HCT116 (cell line): ENCODE data around the gene UPK2. TPM values are rescaled to one million over a fixed set of nuclear protein-coding genes. Genes with fewer than 3 reads are reported as not detected.
A peak's percentile ranks its signal among the peaks of the same experiment; 100 is the strongest.

Experiments
- ATAC-seq: fragments of 200-7000 bp; cut with Tn5 transposase; 2 replicates; pipeline ENCODE4 v1.9.1; 2020; ENCODE audit warnings: mild to moderate bottlenecking, moderate library complexity
- BruUV-seq: library from RNA; stranded (reverse); fragments of 400-500 nt; replicated peaks from 2 replicates; lab custom pipeline; 2021; lab: Mats Ljungman, UMichigan
- CTCF ChIA-PET: fragments of 300-600 bp; sonication (Branson Sonifier 250); formaldehyde crosslinking; loops from one replicate; lab custom pipeline; 2021; ENCODE audit warnings: antibody characterized with exemption; lab: Charles Lee
- POLR2A ChIA-PET: fragments of 300-600, 350-600 bp; sonication (Branson Sonifier 250); formaldehyde crosslinking; loops from one replicate; lab custom pipeline; 2021; ENCODE audit warnings: antibody characterized with exemption; lab: Charles Lee
- RAD21 ChIA-PET, 2 experiments: fragments of 300-600 bp; sonication (Branson Sonifier 250); formaldehyde crosslinking; loops; one replicate each; lab custom pipeline; 2023; ENCODE audit warnings: low total read pairs in 2 of 2; ENCODE audit not compliant: uncharacterized antibody in 2 of 2, unreplicated experiment in 2 of 2, low non-redundant PET in 1 of 2; lab: Charles Lee
- DNase-seq: peaks from one replicate; pipeline ENCODE4 v3.0.0-alpha.2; 2010; ENCODE audit warnings: low read depth, low spot score
- H2AFZ ChIP-seq: fragments of 200-600 bp; shearing (Covaris generic), sonication (generic); 2 replicates; pipeline ENCODE4 v1.6.1; 2017; ENCODE audit warnings: low read depth, mixed run types, mixed read lengths, antibody characterized with exemption, low read length; ENCODE audit not compliant: poor library complexity, severe bottlenecking
- H3K27ac ChIP-seq: 2 replicates; pipeline ENCODE4 v1.5.1; 2012; ENCODE audit warnings: low read depth, low read length
- H3K27me3 ChIP-seq: fragments of 200-600 bp; sonication (generic); 2 replicates; pipeline ENCODE4 v1.6.1; 2016; ENCODE audit warnings: mixed run types, low read length, mixed read lengths; ENCODE audit not compliant: insufficient read depth
- H3K36me3 ChIP-seq, 2 experiments: fragments of 200-500 bp in 1 of 2; fragments of 200-600 bp in 1 of 2; sonication (Bioruptor generic) in 1 of 2; sonication (generic) in 1 of 2; 2 replicates each; pipeline versions ENCODE4 v1.5.1 to v1.6.1; 2014 to 2016; ENCODE audit warnings: low read length in 2 of 2, inconsistent platforms in 1 of 2, mixed read lengths in 1 of 2, mixed run types in 1 of 2; ENCODE audit not compliant: insufficient read depth in 2 of 2, control insufficient read depth in 1 of 2
- H3K4me1 ChIP-seq, 2 experiments: fragments of 200-600 bp in 1 of 2; sonication (generic) in 1 of 2; 2 replicates each; pipeline versions ENCODE4 v1.5.1 to v1.6.1; 2012 to 2017; ENCODE audit warnings: low read length in 2 of 2, inconsistent platforms in 1 of 2, mild to moderate bottlenecking in 1 of 2, mixed read lengths in 1 of 2, mixed run types in 1 of 2, moderate library complexity in 1 of 2; ENCODE audit not compliant: insufficient read depth in 2 of 2, control insufficient read depth in 1 of 2
- H3K4me2 ChIP-seq: fragments of 200-600 bp; sonication (generic); 2 replicates; pipeline ENCODE4 v1.6.1; 2017; ENCODE audit warnings: mixed run types, low read length, mixed read lengths
- H3K4me3 ChIP-seq, 2 experiments: fragments of 200-600 bp in 1 of 2; sonication (generic) in 1 of 2; replicated peaks in 1 of 2; 2 replicates each; pipeline ENCODE4 v1.5.1; 2011 to 2016; ENCODE audit warnings: low read length in 2 of 2, control low read depth in 1 of 2, low read depth in 1 of 2, mild to moderate bottlenecking in 1 of 2, mixed read lengths in 1 of 2, mixed run types in 1 of 2
- H3K79me2 ChIP-seq: fragments of 200-600 bp; sonication (generic); 2 replicates; pipeline ENCODE4 v1.6.1; 2017; ENCODE audit warnings: mild to moderate bottlenecking, mixed run types, low read length, moderate library complexity, mixed read lengths; ENCODE audit not compliant: insufficient read depth
- H3K9ac ChIP-seq: fragments of 200-600 bp; sonication (generic); 2 replicates; pipeline ENCODE4 v1.6.1; 2016; ENCODE audit warnings: low read length, mixed read lengths
- H3K9me2 ChIP-seq: fragments of 200-600 bp; sonication (generic), shearing (Covaris generic); 2 replicates; pipeline ENCODE4 v1.6.1; 2017; ENCODE audit warnings: mixed run types, mild to moderate bottlenecking, moderate library complexity; ENCODE audit not compliant: insufficient read depth
- H3K9me3 ChIP-seq, 2 experiments: fragments of 200-500 bp in 1 of 2; fragments of 200-600 bp in 1 of 2; sonication (Bioruptor generic) in 1 of 2; sonication (generic) in 1 of 2; 2 replicates each; pipeline ENCODE4 v1.6.1; 2014 to 2017; ENCODE audit warnings: low read length in 2 of 2, mixed read lengths in 2 of 2, inconsistent platforms in 1 of 2, low read depth in 1 of 2, mild to moderate bottlenecking in 1 of 2, mixed run types in 1 of 2, moderate library complexity in 1 of 2; ENCODE audit not compliant: control insufficient read depth in 1 of 2, insufficient read depth in 1 of 2
- H4K20me1 ChIP-seq: fragments of 200-600 bp; sonication (generic), shearing (Covaris generic); 2 replicates; pipeline ENCODE4 v1.6.1; 2017; ENCODE audit warnings: mixed run types, mild to moderate bottlenecking, moderate library complexity; ENCODE audit not compliant: insufficient read depth
- EGR1 ChIP-seq: IDR thresholded peaks from 2 replicates; pipeline ENCODE4 v1.6.1; 2012; ENCODE audit warnings: low read depth
- ELF1 ChIP-seq: IDR thresholded peaks from 2 replicates; pipeline ENCODE4 v1.6.1; 2012; ENCODE audit warnings: low read depth, borderline replicate concordance
- EZH2phosphoT487 ChIP-seq: fragments of 200-600 bp; IDR thresholded peaks from 2 replicates; pipeline ENCODE4 v1.6.1; 2018; ENCODE audit warnings: antibody characterized with exemption, borderline replicate concordance
- MAX ChIP-seq: IDR thresholded peaks from 2 replicates; pipeline ENCODE4 v1.6.1; 2012
- POLR2A ChIP-seq: IDR thresholded peaks from 2 replicates; pipeline ENCODE4 v1.7.0; 2011; ENCODE audit warnings: borderline replicate concordance; ENCODE audit not compliant: insufficient read depth, insufficient read length; ENCODE audit errors: extremely low read depth
- POLR2AphosphoS5 ChIP-seq: IDR thresholded peaks from 2 replicates; pipeline ENCODE4 v1.6.1; 2011; ENCODE audit warnings: mild to moderate bottlenecking, low read depth, low read length, moderate library complexity
- RAD21 ChIP-seq: IDR thresholded peaks from 2 replicates; pipeline ENCODE4 v1.6.1; 2012; ENCODE audit warnings: low read depth, mild to moderate bottlenecking
- SP1 ChIP-seq: IDR thresholded peaks from 2 replicates; pipeline ENCODE4 v1.6.1; 2012; ENCODE audit warnings: low read depth
- SRF ChIP-seq: IDR thresholded peaks from 2 replicates; pipeline ENCODE4 v1.6.1; 2012; ENCODE audit warnings: low read depth
- TCF7L2 ChIP-seq: IDR thresholded peaks from 2 replicates; pipeline ENCODE4 v1.7.0; 2011; ENCODE audit warnings: borderline replicate concordance, inconsistent platforms; ENCODE audit not compliant: insufficient read depth, insufficient read length; ENCODE audit errors: extremely low read depth
- YY1 ChIP-seq: IDR thresholded peaks from 2 replicates; pipeline ENCODE4 v1.6.1; 2011; ENCODE audit warnings: low read length, low read depth, moderate library complexity, mild to moderate bottlenecking; ENCODE audit not compliant: insufficient replicate concordance; ENCODE audit errors: extremely low read depth
- intact Hi-C: fragments of 100-400 bp; cut with micrococcal nuclease; formaldehyde crosslinking; loops from 2 replicates; pipeline ENCODE4 v1.10.0; 2022
- total RNA-seq: library from RNA; stranded (reverse); gene quantifications from one replicate; pipeline ENCODE4 v1.2.1, GENCODE V29; 2021; ENCODE audit not compliant: unreplicated experiment
- TF ChIP-seq, protein P1 (sequence below): IDR thresholded peaks from 2 replicates; pipeline ENCODE4 v1.6.1; 2011; ENCODE audit warnings: mild to moderate bottlenecking, low read length, moderate library complexity; ENCODE audit not compliant: insufficient replicate concordance; ENCODE audit errors: extremely low read depth

Gene UPK2
- total RNA-seq, 1 experiment from 2014 or later, result 0.42 TPM

DNA sequence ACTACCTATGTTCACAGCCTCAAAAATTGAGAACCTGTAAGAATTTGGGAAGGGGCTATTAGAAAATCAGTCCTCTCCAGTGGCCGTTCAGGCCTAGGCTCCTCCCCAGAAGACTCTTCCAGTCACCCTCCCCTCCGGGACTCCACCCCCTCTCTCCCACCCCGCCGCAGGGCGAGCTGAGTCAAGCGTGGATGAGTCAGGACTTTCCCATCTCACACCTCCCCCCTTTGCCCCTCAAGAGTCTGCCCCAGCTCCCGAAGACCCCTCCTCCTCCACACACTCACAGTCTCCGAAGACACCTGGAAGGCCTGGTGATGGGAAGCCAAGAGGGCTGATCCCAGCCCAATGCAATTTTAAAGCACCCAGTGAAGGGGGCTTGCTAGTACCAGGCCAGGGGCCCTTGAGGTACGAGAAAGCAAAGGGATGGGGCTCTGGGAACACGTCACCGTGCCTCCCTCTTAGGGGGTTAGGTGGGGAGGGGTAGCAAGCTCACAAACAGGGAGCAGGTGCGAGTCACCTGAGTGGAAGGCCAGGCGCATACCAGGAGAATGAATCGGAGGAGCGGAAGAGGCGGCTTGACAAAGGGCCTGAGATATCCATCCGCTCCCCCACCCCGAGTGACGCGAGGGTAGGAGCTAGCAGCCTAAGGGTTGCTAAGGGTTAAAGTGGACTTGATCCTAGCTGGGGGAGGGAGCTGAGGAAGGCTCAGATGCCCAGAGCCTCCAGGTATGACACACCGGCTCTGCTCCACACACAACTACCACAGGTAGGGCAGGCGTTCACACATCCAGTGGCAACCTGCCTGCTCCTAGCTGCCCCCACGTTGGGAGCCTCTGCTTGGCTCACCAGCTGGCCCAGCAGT is 44.0 kb upstream of the UPK2 start:
- H3K36me3 ChIP-seq, result peaks cover 0 to 14% of the 10 kb centered on the region in 2 experiments; a peak in 1 of 4 replicates
- ChIA-PET POLR2A (interaction anchor here (0.8 to 2.8 kb wide), 8 partner anchors 24 to 291 kb away, joined by 3 to 12 read pairs (median 4); partner anchors contain the start of genes DDX6, HMBS and RPS25), RAD21 (interaction anchor here (0.8 to 2.2 kb wide), 8 partner anchors 9 to 16 kb away, joined by 3 to 7 read pairs (median 4); partner anchors contain the start of gene BCL9L (in 2 of the 2)), CTCF (interaction anchor here (0.9 to 7.2 kb wide), 5 partner anchors 10 to 222 kb away, joined by 3 to 150 read pairs (median 7); partner anchors contain the start of genes BCL9L and UPK2)
- H4K20me1 ChIP-seq, result no peaks in the 10 kb centered on the region
- peak overlapping the region; percentile 40 to 58 for H3K4me3 ChIP-seq
- BruUV-seq, result no TSS peak
- no peaks in the 10 kb centered on the region for H3K9me2 ChIP-seq
- peaks cover 86% of the 10 kb centered on the region for H3K79me2 ChIP-seq
- peak; percentile 96 for DNase-seq
- peak overlapping the region; percentile 100 for H3K4me2 ChIP-seq
- no peaks in the 10 kb centered on the region for H3K27me3 ChIP-seq
- TF ChIP-seq MAX (no peak), ELF1 (no peak), TCF7L2 (peak; percentile 100), SP1 (no peak), POLR2A (peak; percentile 86), YY1 (no peak), RAD21 (no peak), EZH2phosphoT487 (no peak), SRF (no peak), POLR2AphosphoS5 (peak; percentile 81), EGR1 (no peak)
- TF ChIP-seq, protein P1, sequence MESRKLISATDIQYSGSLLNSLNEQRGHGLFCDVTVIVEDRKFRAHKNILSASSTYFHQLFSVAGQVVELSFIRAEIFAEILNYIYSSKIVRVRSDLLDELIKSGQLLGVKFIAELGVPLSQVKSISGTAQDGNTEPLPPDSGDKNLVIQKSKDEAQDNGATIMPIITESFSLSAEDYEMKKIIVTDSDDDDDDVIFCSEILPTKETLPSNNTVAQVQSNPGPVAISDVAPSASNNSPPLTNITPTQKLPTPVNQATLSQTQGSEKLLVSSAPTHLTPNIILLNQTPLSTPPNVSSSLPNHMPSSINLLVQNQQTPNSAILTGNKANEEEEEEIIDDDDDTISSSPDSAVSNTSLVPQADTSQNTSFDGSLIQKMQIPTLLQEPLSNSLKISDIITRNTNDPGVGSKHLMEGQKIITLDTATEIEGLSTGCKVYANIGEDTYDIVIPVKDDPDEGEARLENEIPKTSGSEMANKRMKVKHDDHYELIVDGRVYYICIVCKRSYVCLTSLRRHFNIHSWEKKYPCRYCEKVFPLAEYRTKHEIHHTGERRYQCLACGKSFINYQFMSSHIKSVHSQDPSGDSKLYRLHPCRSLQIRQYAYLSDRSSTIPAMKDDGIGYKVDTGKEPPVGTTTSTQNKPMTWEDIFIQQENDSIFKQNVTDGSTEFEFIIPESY, result peak; percentile 52
- H3K9ac ChIP-seq, result peak overlapping the region; percentile 91
- intact Hi-C loops, result loop anchor here (1.0 to 5.0 kb wide), 2 partner anchors 16 to 105 kb away; partner anchors contain the start of genes RPS25 and TRAPPC4
- ATAC-seq, result peak; percentile 52
- H3K9me3 ChIP-seq, result no peaks in the 10 kb centered on the region
- H3K27ac ChIP-seq, result peak overlapping the region; percentile 100
- H2AFZ ChIP-seq, result no peak overlapping the region
- H3K4me1 ChIP-seq, result peaks cover 83 to 100% of the 10 kb centered on the region in 2 experiments
